T-helper 17 cell (primary cell): ENCODE data around the gene SERP2. TPM values are rescaled to one million over a fixed set of nuclear protein-coding genes. Genes with fewer than 3 reads are reported as not detected.
"Not testable (repeated sequence)": the region's sequence is repeated elsewhere in the genome, so short reads cannot be mapped to it uniquely, and the experiment has no call there.

Experiments used
- ATAC-seq: fragments of 150-1000 bp; cut with Tn5 transposase; 2 replicates; pipeline ENCODE4 v1.10.0; 2021; ENCODE audit warnings: mild to moderate bottlenecking, moderate library complexity
- DNase-seq, 3 donors: peaks; one replicate each; pipeline versions ENCODE4 v3.0.0 to v3.0.0-alpha.2; 2020 to 2021
- H3K9me3 ChIP-seq: one replicate; pipeline ENCODE4 v1.7.0; 2013; ENCODE audit warnings: low read length, mild to moderate bottlenecking; ENCODE audit not compliant: control insufficient read depth, poor library complexity, severe bottlenecking
- H3K27ac Mint-ChIP-seq: one replicate; pipeline ENCODE4 v1.8.0; 2022; ENCODE audit warnings: mild to moderate bottlenecking, moderate library complexity, mixed read lengths
- H3K27me3 Mint-ChIP-seq: one replicate; pipeline ENCODE4 v1.8.0; 2022; ENCODE audit warnings: mixed read lengths
- H3K36me3 Mint-ChIP-seq: one replicate; pipeline ENCODE4 v1.8.0; 2022; ENCODE audit warnings: low read depth, mixed read lengths
- H3K4me1 Mint-ChIP-seq: one replicate; pipeline ENCODE4 v1.8.0; 2022; ENCODE audit warnings: mild to moderate bottlenecking, mixed read lengths
- H3K4me3 Mint-ChIP-seq: one replicate; pipeline ENCODE4 v1.8.0; 2022; ENCODE audit warnings: mild to moderate bottlenecking, moderate library complexity, mixed read lengths
- total RNA-seq, 4 donors: library from RNA in 2 of 4; stranded (reverse) in 2 of 4; gene quantifications; one replicate each; pipeline ENCODE4 v1.2.3 and lab custom pipeline; 2022 to 2026

Gene SERP2
- total RNA-seq (not detected), total RNA-seq (lab: John Stamatoyannopoulos, UW) (0 to 0.15 reads per million in 2 donors)

GRCh38 chr13:44373601-44374347 lies at the start of gene SERP2:
SERP2 (plus strand) TSS chr13:44373824; CDS start chr13:44374026, 202 bp downstream.
- peaks cover 3% of the 10 kb centered on the region for H3K36me3 Mint-ChIP-seq
- H3K4me3 Mint-ChIP-seq = peak within 1 kb of the TSS; percentile 66
- no peak for DNase-seq
- H3K27ac Mint-ChIP-seq = no peak within 1 kb of the TSS
- H3K27me3 Mint-ChIP-seq = peaks cover 63% of the 10 kb centered on the region
- ATAC-seq = no peak
- no peaks in the 10 kb centered on the region for H3K9me3 ChIP-seq
- no peaks in the 10 kb centered on the region for H3K4me1 Mint-ChIP-seq

- Mint-ChIP-seq H3K36me3 (peaks cover 3% of the 10 kb centered on the region), H3K4me3 (no peak overlapping the region), H3K4me1 (no peaks in the 10 kb centered on the region), H3K27me3 (peaks cover 20% of the 10 kb centered on the region), H3K27ac (no peak overlapping the region)
- H3K9me3 ChIP-seq = no peaks in the 10 kb centered on the region
- DNase-seq = no peak
- no peak for ATAC-seq
These were observed 46.7 kb upstream of the SERP2 start for GRCh38 chr13:44326961-44327360.

GRCh38 chr13:44329041-44329440 lies 44.6 kb upstream of the SERP2 start:
- not testable (repeated sequence) for ATAC-seq, DNase-seq, H3K36me3 Mint-ChIP-seq, H3K4me3 Mint-ChIP-seq, H3K4me1 Mint-ChIP-seq, H3K27ac Mint-ChIP-seq, H3K9me3 ChIP-seq
- H3K27me3 Mint-ChIP-seq = peaks cover 33% of the 10 kb centered on the region

- no peak overlapping the region for H3K4me3 Mint-ChIP-seq
- H3K9me3 ChIP-seq = no peaks in the 10 kb centered on the region
- peaks cover 40% of the 10 kb centered on the region for H3K27me3 Mint-ChIP-seq
- peaks cover 3% of the 10 kb centered on the region for H3K36me3 Mint-ChIP-seq
- DNase-seq (no peak), ATAC-seq (no peak)
- no peak overlapping the region for H3K27ac Mint-ChIP-seq
- no peaks in the 10 kb centered on the region for H3K4me1 Mint-ChIP-seq
These were observed 43.6 kb upstream of the SERP2 start for GRCh38 chr13:44329909-44330545.

GRCh38 chr13:44331446-44331845 lies 42.2 kb upstream of the SERP2 start:
- H3K9me3 ChIP-seq = no peaks in the 10 kb centered on the region
- no peak overlapping the region for H3K27ac Mint-ChIP-seq
- H3K4me1 Mint-ChIP-seq = no peaks in the 10 kb centered on the region
- no peak for ATAC-seq
- no peak for DNase-seq
- no peak overlapping the region for H3K4me3 Mint-ChIP-seq
- H3K36me3 Mint-ChIP-seq = peaks cover 3% of the 10 kb centered on the region
- H3K27me3 Mint-ChIP-seq = peaks cover 40% of the 10 kb centered on the region

GRCh38 chr13:44331912-44332851 lies 41.4 kb upstream of the SERP2 start:
- no peak for ATAC-seq
- no peak for DNase-seq
- H3K4me1 Mint-ChIP-seq = peaks cover 3% of the 10 kb centered on the region
- H3K4me3 Mint-ChIP-seq = no peak overlapping the region
- H3K9me3 ChIP-seq = no peaks in the 10 kb centered on the region
- peaks cover 40% of the 10 kb centered on the region for H3K27me3 Mint-ChIP-seq
- no peak overlapping the region for H3K27ac Mint-ChIP-seq
- H3K36me3 Mint-ChIP-seq = peaks cover 3% of the 10 kb centered on the region

GRCh38 chr13:44333950-44334655 lies 39.5 kb upstream of the SERP2 start:
- H3K9me3 ChIP-seq = no peaks in the 10 kb centered on the region
- no peak for ATAC-seq
- no peak overlapping the region for H3K4me3 Mint-ChIP-seq
- H3K27ac Mint-ChIP-seq = no peak overlapping the region
- peaks cover 3% of the 10 kb centered on the region for H3K36me3 Mint-ChIP-seq
- H3K27me3 Mint-ChIP-seq = peaks cover 33% of the 10 kb centered on the region
- DNase-seq = no peak
- H3K4me1 Mint-ChIP-seq = peaks cover 3% of the 10 kb centered on the region

- H3K36me3 Mint-ChIP-seq = peaks cover 3% of the 10 kb centered on the region
- H3K27ac Mint-ChIP-seq = no peak overlapping the region
- H3K4me3 Mint-ChIP-seq = no peak overlapping the region
- H3K4me1 Mint-ChIP-seq = peaks cover 3% of the 10 kb centered on the region
- no peaks in the 10 kb centered on the region for H3K9me3 ChIP-seq
- DNase-seq (no peak), ATAC-seq (no peak)
- peaks cover 31% of the 10 kb centered on the region for H3K27me3 Mint-ChIP-seq
These were observed 38.9 kb upstream of the SERP2 start for GRCh38 chr13:44334751-44335150.

- Mint-ChIP-seq H3K4me3 (no peak overlapping the region), H3K27ac (no peak overlapping the region), H3K4me1 (peaks cover 3% of the 10 kb centered on the region), H3K27me3 (peaks cover 20% of the 10 kb centered on the region), H3K36me3 (no peaks in the 10 kb centered on the region)
- DNase-seq = no peak
- no peaks in the 10 kb centered on the region for H3K9me3 ChIP-seq
- no peak for ATAC-seq
These were observed 36.7 kb upstream of the SERP2 start for GRCh38 chr13:44336934-44337333.

GRCh38 chr13:44337581-44337980 lies 36.0 kb upstream of the SERP2 start:
- Mint-ChIP-seq H3K27me3 (peaks cover 14% of the 10 kb centered on the region), H3K36me3 (no peaks in the 10 kb centered on the region), H3K27ac (no peak overlapping the region), H3K4me1 (peaks cover 3% of the 10 kb centered on the region), H3K4me3 (no peak overlapping the region)
- no peaks in the 10 kb centered on the region for H3K9me3 ChIP-seq
- ATAC-seq (no peak), DNase-seq (no peak)

- Mint-ChIP-seq H3K4me3 (no peak overlapping the region), H3K4me1 (peaks cover 3% of the 10 kb centered on the region), H3K27ac (no peak overlapping the region), H3K27me3 (peaks cover 5% of the 10 kb centered on the region), H3K36me3 (no peaks in the 10 kb centered on the region)
- DNase-seq (no peak), ATAC-seq (no peak)
- no peaks in the 10 kb centered on the region for H3K9me3 ChIP-seq
These were observed 33.1 kb upstream of the SERP2 start for GRCh38 chr13:44340508-44340907.

- ATAC-seq (no peak), DNase-seq (no peak)
- H3K27me3 Mint-ChIP-seq = peaks cover 14% of the 10 kb centered on the region
- H3K4me3 Mint-ChIP-seq = no peak overlapping the region
- no peaks in the 10 kb centered on the region for H3K9me3 ChIP-seq
- no peak overlapping the region for H3K27ac Mint-ChIP-seq
- no peaks in the 10 kb centered on the region for H3K4me1 Mint-ChIP-seq
- no peaks in the 10 kb centered on the region for H3K36me3 Mint-ChIP-seq
These were observed 30.9 kb upstream of the SERP2 start for GRCh38 chr13:44342741-44343140.
